Esophagus squamous epithelium (tissue), 5 donors: ENCODE measurements around the gene SPDYE16. TPM values are rescaled to one million over a fixed set of nuclear protein-coding genes. Genes with fewer than 3 reads are reported as not detected.
"Not testable (repeated sequence)": the region's sequence is repeated elsewhere in the genome, so short reads cannot be mapped to it uniquely, and the experiment has no call there.

ENCODE experiments used
- DNase-seq: peaks from one replicate; lab custom pipeline; 2025; lab: John Stamatoyannopoulos, UW
- H3K27ac ChIP-seq, 4 donors: fragments of 200-600 bp; sonication (generic); one replicate each; pipeline ENCODE4 v1.5.1; 2016 to 2019; ENCODE audit warnings: mild to moderate bottlenecking in 1 of 4
- H3K27me3 ChIP-seq, 4 donors: fragments of 200-600 bp; sonication (generic); 1 replicate in 3 of 4; 2 replicates in 1 of 4; pipeline versions ENCODE4 v1.5.1 to v1.6.0; 2017 to 2021; ENCODE audit warnings: antibody characterized with exemption in 1 of 4
- H3K36me3 ChIP-seq, 3 donors: fragments of 200-600 bp; sonication (generic); one replicate each; pipeline ENCODE4 v1.5.1; 2016 to 2019
- H3K4me1 ChIP-seq, 3 donors: fragments of 200-600 bp; sonication (generic); one replicate each; pipeline ENCODE4 v1.5.1; 2017 to 2019
- H3K4me3 ChIP-seq, 4 donors: fragments of 200-600 bp; sonication (generic); 1 replicate in 3 of 4; 2 replicates in 1 of 4; pipeline ENCODE4 v1.5.1; 2016 to 2019; ENCODE audit warnings: mild to moderate bottlenecking in 2 of 4, moderate library complexity in 1 of 4
- H3K9me3 ChIP-seq, 3 donors: fragments of 200-600 bp; sonication (generic); one replicate each; pipeline ENCODE4 v1.5.1; 2016 to 2019
- CTCF ChIP-seq, 6 experiments: fragments of 450-650 bp in 4 of 6; fragments of 200-600 bp in 2 of 6; sonication (generic) in 2 of 6; IDR thresholded peaks; one replicate each; pipeline ENCODE4 v1.5.1; 2016 to 2019; ENCODE audit warnings: antibody characterized with exemption in 6 of 6, mild to moderate bottlenecking in 4 of 6, moderate library complexity in 4 of 6
- POLR2A ChIP-seq, 4 donors: fragments of 450-650 bp; IDR thresholded peaks; one replicate each; pipeline ENCODE4 v1.6.1; 2017; ENCODE audit warnings: antibody characterized with exemption in 4 of 4, mild to moderate bottlenecking in 4 of 4, moderate library complexity in 3 of 4
- WGBS, 2 donors: methylation state at CpG; one replicate each; pipeline ENCODE4 v1.1.5; 2018; 5-methylcytosine and 5-hydroxymethylcytosine counted together
- intact Hi-C: fragments of 100-400 bp; cut with DNase I; formaldehyde crosslinking; loops from one replicate; pipeline ENCODE4 v1.15.0; 2022
- total RNA-seq, 4 donors: library from RNA; depleted of rRNA; stranded (reverse); fragments of >200 nt; gene quantifications; one replicate each; pipeline ENCODE4 v1.1.0, GENCODE V29; 2016
- donor health status: DM: yes; HTN: yes; CAD: no.

Gene SPDYE16
- total RNA-seq, 4 donors from 2014 or later = not detected

GRCh38 chr7:76505168-76506080 lies 37.7 kb downstream of the SPDYE16 start:
- WGBS, 2 donors = 89% methylated on average over 10 of the region's 32 CpGs; no CpG with 5 or more reads in 1 of the 2 donors
- Histone ChIP-seq H3K27me3 (no peaks in the 10 kb centered on the region), H3K4me3 (no peak overlapping the region), H3K36me3 (peaks cover 11 to 69% (median 15%) of the 10 kb centered on the region in 3 donors), H3K27ac (no peak overlapping the region), H3K4me1 (peaks cover 8 to 13% (median 10%) of the 10 kb centered on the region in 3 donors), H3K9me3 (no peaks in the 10 kb centered on the region)
- intact Hi-C loops = loop anchor here (10.0 kb wide), 1 partner anchor 489 kb away; no protein-coding TSS in a partner anchor
- DNase-seq = no peak
- TF ChIP-seq CTCF (IDR thresholded peaks at IDR 0.05) = no peak
- no peak for TF ChIP-seq POLR2A (IDR thresholded peaks at IDR 0.05)

- not testable (repeated sequence) for H3K9me3 ChIP-seq, H3K4me3 ChIP-seq, H3K4me1 ChIP-seq, H3K27ac ChIP-seq, DNase-seq, H3K27me3 ChIP-seq
- intact Hi-C loops = loop anchor here (10.0 kb wide), 1 partner anchor 490 kb away; no protein-coding TSS in a partner anchor
- peaks cover 11 to 69% (median 15%) of the 10 kb centered on the region in 3 donors for H3K36me3 ChIP-seq
- 71 to 78% methylated on average over 11 of the region's 33 CpGs for WGBS, 2 donors
Measured at GRCh38 chr7:76504351-76505167, 38.5 kb downstream of the SPDYE16 start.

GRCh38 chr7:76503244-76503643 lies 39.9 kb downstream of the SPDYE16 start:
- intact Hi-C loops = loop anchor here (10.0 kb wide), 1 partner anchor 492 kb away; no protein-coding TSS in a partner anchor
- not testable (repeated sequence) for H3K27me3 ChIP-seq, H3K4me1 ChIP-seq, H3K4me3 ChIP-seq, H3K27ac ChIP-seq, DNase-seq, H3K9me3 ChIP-seq
- peaks cover 11 to 69% (median 15%) of the 10 kb centered on the region in 3 donors for H3K36me3 ChIP-seq
- WGBS, 2 donors = 91% methylated on average over 6 of the region's 12 CpGs; no CpG with 5 or more reads in 1 of the 2 donors

- not testable (repeated sequence) for H3K27me3 ChIP-seq, DNase-seq, H3K4me1 ChIP-seq, H3K4me3 ChIP-seq, H3K27ac ChIP-seq, H3K9me3 ChIP-seq
- intact Hi-C loops = loop anchor here (10.0 kb wide), 1 partner anchor 492 kb away; no protein-coding TSS in a partner anchor
- H3K36me3 ChIP-seq = peaks cover 11 to 65% (median 15%) of the 10 kb centered on the region in 3 donors
- 90% methylated on average over 7 of the region's 16 CpGs; no CpG with 5 or more reads in 1 of the 2 donors for WGBS, 2 donors
Measured at GRCh38 chr7:76502836-76503235, 40.3 kb downstream of the SPDYE16 start.

GRCh38 chr7:76502224-76502623 lies 40.9 kb downstream of the SPDYE16 start:
- DNase-seq, H3K27me3 ChIP-seq, H3K4me1 ChIP-seq, H3K27ac ChIP-seq, H3K9me3 ChIP-seq, H3K4me3 ChIP-seq: not testable (repeated sequence)
- 50 to 81% methylated on average over 1 to 3 of the region's 13 CpGs for WGBS, 2 donors
- H3K36me3 ChIP-seq = peaks cover 11 to 59% (median 15%) of the 10 kb centered on the region in 3 donors
- intact Hi-C loops = loop anchor here (10.0 kb wide), 1 partner anchor 493 kb away; no protein-coding TSS in a partner anchor

- not testable (repeated sequence) for H3K27me3 ChIP-seq, H3K4me1 ChIP-seq, H3K27ac ChIP-seq, H3K9me3 ChIP-seq, DNase-seq, H3K4me3 ChIP-seq
- no CpG with 5 or more reads among the region's 19 CpGs for WGBS, 2 donors
- intact Hi-C loops = loop anchor here (10.0 kb wide), 1 partner anchor 495 kb away; no protein-coding TSS in a partner anchor
- peaks cover 0 to 45% (median 8%) of the 10 kb centered on the region in 3 donors for H3K36me3 ChIP-seq
Measured at GRCh38 chr7:76499924-76500241, 43.2 kb downstream of the SPDYE16 start.

GRCh38 chr7:76499201-76499923 lies 43.7 kb downstream of the SPDYE16 start:
- WGBS, 2 donors = 60% methylated on average over 1 of the region's 28 CpGs; no CpG with 5 or more reads in 1 of the 2 donors
- H3K36me3 ChIP-seq = peaks cover 0 to 44% (median 8%) of the 10 kb centered on the region in 3 donors
- intact Hi-C loops, H3K27me3 ChIP-seq, H3K4me3 ChIP-seq, H3K27ac ChIP-seq, DNase-seq, H3K4me1 ChIP-seq, H3K9me3 ChIP-seq: not testable (repeated sequence)

GRCh38 chr7:76498583-76499200 lies 44.4 kb downstream of the SPDYE16 start:
- H3K4me1 ChIP-seq, H3K4me3 ChIP-seq, intact Hi-C loops, H3K9me3 ChIP-seq, DNase-seq, H3K27me3 ChIP-seq, H3K27ac ChIP-seq: not testable (repeated sequence)
- WGBS, 2 donors = no CpG with 5 or more reads among the region's 10 CpGs
- peaks cover 0 to 46% (median 8%) of the 10 kb centered on the region in 3 donors for H3K36me3 ChIP-seq

GRCh38 chr7:76497918-76498582 lies 45.0 kb downstream of the SPDYE16 start:
- intact Hi-C loops, H3K27me3 ChIP-seq, H3K27ac ChIP-seq, DNase-seq, H3K4me1 ChIP-seq, H3K4me3 ChIP-seq, H3K9me3 ChIP-seq: not testable (repeated sequence)
- no CpG with 5 or more reads among the region's 27 CpGs for WGBS, 2 donors
- peaks cover 0 to 43% (median 8%) of the 10 kb centered on the region in 3 donors for H3K36me3 ChIP-seq

- peaks cover 0 to 37% (median 0%) of the 10 kb centered on the region in 3 donors for H3K36me3 ChIP-seq
- H3K27ac ChIP-seq, H3K4me1 ChIP-seq, H3K27me3 ChIP-seq, intact Hi-C loops, DNase-seq, H3K4me3 ChIP-seq, H3K9me3 ChIP-seq: not testable (repeated sequence)
- WGBS, 2 donors = no CpG with 5 or more reads among the region's 16 CpGs
Measured at GRCh38 chr7:76495717-76496116, 47.4 kb downstream of the SPDYE16 start.
